HG03196 (cell line): Measurements from ENCODE around the gene FAM170B.

Experiments used
- ATAC-seq: cut with Tn5 transposase; IDR thresholded peaks from one replicate; pipeline ENCODE4 v1.9.1; 2021; ENCODE audit not compliant: unreplicated experiment

Gene FAM170B

GRCh38 chr10:49169776-49170175 lies 36.0 kb upstream of the FAM170B start:
- ATAC-seq: no peak

- no peak for ATAC-seq
Observed at GRCh38 chr10:49168831-49169500, 35.1 kb upstream of the FAM170B start.

- no peak for ATAC-seq
Observed at GRCh38 chr10:49168171-49168540, 34.3 kb upstream of the FAM170B start.

GRCh38 chr10:49167425-49168170 lies 33.8 kb upstream of the FAM170B start:
- no peak for ATAC-seq

- no peak for ATAC-seq
Observed at GRCh38 chr10:49166484-49167400, 32.9 kb upstream of the FAM170B start.

- no peak for ATAC-seq
Observed at GRCh38 chr10:49165821-49166483, 32.1 kb upstream of the FAM170B start.

GRCh38 chr10:49165259-49165658 lies 31.4 kb upstream of the FAM170B start:
- ATAC-seq: no peak

GRCh38 chr10:49164559-49165188 lies 30.9 kb upstream of the FAM170B start:
- ATAC-seq: peak; percentile 54

GRCh38 chr10:49163741-49164140 lies 29.9 kb upstream of the FAM170B start:
- no peak for ATAC-seq

GRCh38 chr10:49162761-49163310 lies 29.0 kb upstream of the FAM170B start:
- no peak for ATAC-seq

GRCh38 chr10:49162063-49162462 lies 28.2 kb upstream of the FAM170B start:
- no peak for ATAC-seq

- no peak for ATAC-seq
Observed at GRCh38 chr10:49161411-49161997, 27.7 kb upstream of the FAM170B start.

GRCh38 chr10:49160814-49161213 lies 27.0 kb upstream of the FAM170B start:
- ATAC-seq: no peak

- no peak for ATAC-seq
Observed at GRCh38 chr10:49160110-49160509, 26.3 kb upstream of the FAM170B start.

GRCh38 chr10:49158915-49159314 lies 25.1 kb upstream of the FAM170B start:
- ATAC-seq: no peak

GRCh38 chr10:49158404-49158803 lies 24.6 kb upstream of the FAM170B start:
- no peak for ATAC-seq

GRCh38 chr10:49157229-49157628 lies 23.4 kb upstream of the FAM170B start:
- no peak for ATAC-seq

GRCh38 chr10:49154641-49155040 lies 20.8 kb upstream of the FAM170B start:
- no peak for ATAC-seq

GRCh38 chr10:49153971-49154370 lies 20.1 kb upstream of the FAM170B start:
- ATAC-seq: no peak

GRCh38 chr10:49153115-49153514 lies 19.3 kb upstream of the FAM170B start:
- ATAC-seq: no peak
